Muscle layer of colon (tissue), 2 donors: ENCODE results near the gene MYH14.

ENCODE experiments used
- H3K27ac ChIP-seq: one replicate; pipeline ENCODE4 v1.7.0; 2013; ENCODE audit warnings: low read depth, mild to moderate bottlenecking, low read length, moderate library complexity
- H3K27me3 ChIP-seq, 2 donors: one replicate each; pipeline ENCODE4 v1.7.0; 2013; ENCODE audit warnings: low read length in 2 of 2, mild to moderate bottlenecking in 2 of 2; ENCODE audit not compliant: insufficient read depth in 2 of 2, control insufficient read depth in 1 of 2
- H3K36me3 ChIP-seq: one replicate; pipeline ENCODE4 v1.7.0; 2013; ENCODE audit warnings: mild to moderate bottlenecking, low read length; ENCODE audit not compliant: insufficient read depth
- H3K4me1 ChIP-seq: one replicate; pipeline ENCODE4 v1.7.0; 2013; ENCODE audit warnings: mild to moderate bottlenecking, low read length; ENCODE audit not compliant: insufficient read depth
- H3K4me3 ChIP-seq, 2 donors: one replicate each; pipeline ENCODE4 v1.7.0; 2013; ENCODE audit warnings: low read length in 2 of 2, low read depth in 1 of 2, mild to moderate bottlenecking in 1 of 2, moderate library complexity in 1 of 2
- H3K9ac ChIP-seq: one replicate; pipeline ENCODE4 v1.7.0; 2013; ENCODE audit warnings: low read length
- H3K9me3 ChIP-seq: one replicate; pipeline ENCODE4 v1.7.0; 2013; ENCODE audit warnings: mild to moderate bottlenecking, low read length
- donor health status: abdominal sarcoma.
- donor health status: Adenocarcinoma of cecum.

Gene MYH14

DNA sequence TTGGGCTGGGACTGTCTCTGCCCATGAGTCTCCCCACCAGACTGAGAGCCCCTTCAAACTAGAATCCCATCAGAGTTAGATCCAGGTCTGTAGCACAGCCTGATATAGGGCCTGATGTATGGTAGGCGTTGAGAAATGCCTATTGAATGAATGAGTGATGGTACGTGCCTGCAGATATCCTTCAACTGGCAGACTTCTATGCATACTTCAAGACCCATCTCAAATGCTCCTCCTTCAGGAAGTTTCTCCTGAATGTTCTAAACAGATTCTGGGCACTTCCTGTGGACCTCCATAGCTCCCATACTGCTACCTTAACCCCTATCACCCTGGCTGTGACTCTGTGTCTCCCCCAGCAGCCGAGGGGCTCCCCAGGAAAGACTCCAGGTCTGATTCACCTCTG is 77.6 kb downstream of the MYH14 start:
- Histone ChIP-seq H3K4me3 (no peak overlapping the region), H3K9ac (no peak overlapping the region), H3K27me3 (no peaks in the 10 kb centered on the region), H3K9me3 (peaks cover 9% of the 10 kb centered on the region), H3K27ac (no peak overlapping the region), H3K36me3 (no peaks in the 10 kb centered on the region), H3K4me1 (no peaks in the 10 kb centered on the region)

GRCh38 chr19:50281491-50281890 is 78.1 kb downstream of the MYH14 start:
- Histone ChIP-seq H3K4me3 (no peak overlapping the region), H3K36me3 (no peaks in the 10 kb centered on the region), H3K9ac (no peak overlapping the region), H3K4me1 (no peaks in the 10 kb centered on the region), H3K9me3 (peaks cover 9% of the 10 kb centered on the region), H3K27ac (no peak overlapping the region), H3K27me3 (no peaks in the 10 kb centered on the region)

- Histone ChIP-seq H3K9me3 (peaks cover 12% of the 10 kb centered on the region), H3K4me3 (no peak overlapping the region), H3K36me3 (no peaks in the 10 kb centered on the region), H3K9ac (no peak overlapping the region), H3K27ac (no peak overlapping the region), H3K27me3 (no peaks in the 10 kb centered on the region), H3K4me1 (no peaks in the 10 kb centered on the region)
Observed at GRCh38 chr19:50285833-50286232, 82.4 kb downstream of the MYH14 start.

GRCh38 chr19:50286443-50286842 is 83.0 kb downstream of the MYH14 start:
- Histone ChIP-seq H3K4me1 (no peaks in the 10 kb centered on the region), H3K27ac (no peak overlapping the region), H3K9ac (no peak overlapping the region), H3K4me3 (no peak overlapping the region), H3K27me3 (no peaks in the 10 kb centered on the region), H3K9me3 (peaks cover 12% of the 10 kb centered on the region), H3K36me3 (no peaks in the 10 kb centered on the region)

GRCh38 chr19:50287331-50287730 is 83.9 kb downstream of the MYH14 start:
- no peak overlapping the region for H3K4me3 ChIP-seq
- no peak overlapping the region for H3K9ac ChIP-seq
- H3K27me3 ChIP-seq, result peaks cover 0 to 5% of the 10 kb centered on the region in 2 donors
- H3K9me3 ChIP-seq, result peaks cover 12% of the 10 kb centered on the region
- no peaks in the 10 kb centered on the region for H3K4me1 ChIP-seq
- no peak overlapping the region for H3K27ac ChIP-seq
- no peaks in the 10 kb centered on the region for H3K36me3 ChIP-seq

DNA sequence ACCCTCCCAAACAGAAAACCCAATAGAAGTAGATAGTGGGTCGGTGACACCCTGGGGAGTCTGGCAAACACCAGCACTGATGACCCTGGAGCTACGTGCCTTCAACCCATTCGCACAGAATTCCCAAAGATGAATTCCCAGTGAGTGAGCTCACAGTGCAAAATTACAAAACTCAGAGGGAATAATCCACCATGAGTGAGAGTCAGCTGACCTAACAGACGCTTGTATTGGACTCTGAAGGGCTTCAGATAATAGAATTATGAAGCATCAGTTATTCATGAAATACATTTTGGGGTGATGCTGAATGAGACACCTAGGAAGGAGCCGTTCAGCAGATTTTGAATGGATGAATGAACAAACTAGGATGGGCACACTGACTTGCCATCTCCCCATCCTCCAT is 85.5 kb downstream of the MYH14 start:
- Histone ChIP-seq H3K27ac (no peak overlapping the region), H3K27me3 (peaks cover 0 to 15% of the 10 kb centered on the region in 2 donors), H3K9ac (no peak overlapping the region), H3K36me3 (no peaks in the 10 kb centered on the region), H3K9me3 (peaks cover 12% of the 10 kb centered on the region), H3K4me3 (no peak overlapping the region), H3K4me1 (no peaks in the 10 kb centered on the region)

- Histone ChIP-seq H3K4me3 (no peak overlapping the region), H3K9ac (no peak overlapping the region), H3K36me3 (no peaks in the 10 kb centered on the region), H3K4me1 (no peaks in the 10 kb centered on the region), H3K27me3 (peaks cover 0 to 15% of the 10 kb centered on the region in 2 donors), H3K27ac (no peak overlapping the region), H3K9me3 (peaks cover 12% of the 10 kb centered on the region)
Observed at GRCh38 chr19:50290011-50290410, 86.6 kb downstream of the MYH14 start.

DNA sequence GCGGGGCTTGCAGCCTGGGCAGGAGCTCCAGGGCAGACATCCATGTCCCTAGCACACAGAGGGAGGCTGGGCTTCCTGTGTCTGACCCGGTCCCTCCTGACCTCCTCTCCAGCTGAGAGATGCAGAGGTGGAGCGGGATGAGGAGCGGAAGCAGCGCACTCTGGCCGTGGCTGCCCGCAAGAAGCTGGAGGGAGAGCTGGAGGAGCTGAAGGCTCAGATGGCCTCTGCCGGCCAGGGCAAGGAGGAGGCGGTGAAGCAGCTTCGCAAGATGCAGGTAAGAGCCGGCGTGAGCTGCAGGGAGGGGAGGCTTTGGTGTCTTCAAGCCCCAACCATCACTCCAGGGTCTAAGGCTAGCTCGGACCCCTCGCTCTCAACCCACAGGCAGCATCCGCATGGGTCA is 87.4 kb downstream of the MYH14 start:
- no peaks in the 10 kb centered on the region for H3K36me3 ChIP-seq
- H3K9me3 ChIP-seq, result peaks cover 6% of the 10 kb centered on the region
- H3K27me3 ChIP-seq, result peaks cover 0 to 15% of the 10 kb centered on the region in 2 donors
- H3K4me1 ChIP-seq, result no peaks in the 10 kb centered on the region
- H3K9ac ChIP-seq, result no peak overlapping the region
- no peak overlapping the region for H3K4me3 ChIP-seq
- no peak overlapping the region for H3K27ac ChIP-seq

- Histone ChIP-seq H3K27me3 (peaks cover 0 to 15% of the 10 kb centered on the region in 2 donors), H3K27ac (no peak overlapping the region), H3K4me1 (no peaks in the 10 kb centered on the region), H3K4me3 (no peak overlapping the region), H3K36me3 (no peaks in the 10 kb centered on the region), H3K9me3 (peaks cover 2% of the 10 kb centered on the region), H3K9ac (no peak overlapping the region)
Observed at GRCh38 chr19:50292216-50292827, 88.9 kb downstream of the MYH14 start.

- no peaks in the 10 kb centered on the region for H3K36me3 ChIP-seq
- H3K9me3 ChIP-seq, result no peaks in the 10 kb centered on the region
- peaks cover 0 to 15% of the 10 kb centered on the region in 2 donors for H3K27me3 ChIP-seq
- H3K4me3 ChIP-seq, result no peak overlapping the region
- H3K27ac ChIP-seq, result no peak overlapping the region
- no peak overlapping the region for H3K9ac ChIP-seq
- no peaks in the 10 kb centered on the region for H3K4me1 ChIP-seq
Observed at GRCh38 chr19:50293263-50294004, 90.0 kb downstream of the MYH14 start.

GRCh38 chr19:50300051-50300450 is 96.6 kb downstream of the MYH14 start:
- Histone ChIP-seq H3K9me3 (no peaks in the 10 kb centered on the region), H3K4me1 (no peaks in the 10 kb centered on the region), H3K4me3 (no peak overlapping the region), H3K27me3 (no peaks in the 10 kb centered on the region), H3K9ac (no peak overlapping the region), H3K27ac (no peak overlapping the region), H3K36me3 (no peaks in the 10 kb centered on the region)
